PC-9 (cell line): ENCODE measurements around the gene ING2. TPM values are rescaled to one million over a fixed set of nuclear protein-coding genes. Genes with fewer than 3 reads are reported as not detected.

ENCODE experiments used
- BruUV-seq: library from RNA; stranded (reverse); fragments of 400-500 nt; replicated peaks from 2 replicates; lab custom pipeline; 2021; lab: Mats Ljungman, UMichigan
- CTCF ChIA-PET: fragments of 300-600 bp; sonication (Branson Sonifier 250); formaldehyde crosslinking; loops from one replicate; lab custom pipeline; 2022; ENCODE audit warnings: antibody characterized with exemption; lab: Charles Lee
- POLR2A ChIA-PET: fragments of 300-600 bp; sonication (Branson Sonifier 250); formaldehyde crosslinking; loops from one replicate; lab custom pipeline; 2022; ENCODE audit warnings: antibody characterized with exemption; ENCODE audit not compliant: unreplicated experiment; lab: Charles Lee
- DNase-seq, 2 experiments: peaks; one replicate each; pipeline versions ENCODE4 v3.0.0 to v3.0.0-alpha.2; 2015 to 2022; ENCODE audit warnings: mixed read lengths in 1 of 2
- H2AFZ ChIP-seq: fragments of 200-600 bp; sonication (generic); 2 replicates; pipeline ENCODE4 v1.8.1; 2017; ENCODE audit warnings: antibody characterized with exemption
- H3F3A ChIP-seq: fragments of 200-600 bp; sonication (generic); 2 replicates; pipeline ENCODE4 v1.8.1; 2017; ENCODE audit warnings: antibody characterized with exemption, mild to moderate bottlenecking, low read depth; ENCODE audit not compliant: insufficient read depth
- H3K27ac ChIP-seq: fragments of 200-600 bp; sonication (generic); 2 replicates; pipeline ENCODE4 v1.6.1; 2016; ENCODE audit warnings: mixed run types
- H3K27me3 ChIP-seq: fragments of 200-600 bp; sonication (generic); 2 replicates; pipeline ENCODE4 v1.6.1; 2016; ENCODE audit warnings: low read depth, mixed run types; ENCODE audit not compliant: insufficient read depth
- H3K36me3 ChIP-seq: fragments of 200-600 bp; sonication (generic); 2 replicates; pipeline ENCODE4 v1.6.1; 2016; ENCODE audit warnings: low read depth, mixed run types
- H3K4me1 ChIP-seq: fragments of 200-600 bp; sonication (generic); replicated peaks from 2 replicates; pipeline ENCODE4 v1.6.1; 2016; ENCODE audit warnings: mixed run types; ENCODE audit not compliant: insufficient read depth
- H3K4me2 ChIP-seq: fragments of 200-600 bp; sonication (generic); 2 replicates; pipeline ENCODE4 v1.6.1; 2017; ENCODE audit warnings: mixed run types
- H3K4me3 ChIP-seq: fragments of 200-600 bp; sonication (generic); 2 replicates; pipeline ENCODE4 v1.6.1; 2016; ENCODE audit warnings: mixed run types
- H3K79me2 ChIP-seq: fragments of 200-600 bp; sonication (generic); 2 replicates; pipeline ENCODE4 v1.6.1; 2017; ENCODE audit warnings: low read depth, mixed run types
- H3K9me2 ChIP-seq: fragments of 200-600 bp; sonication (generic); 2 replicates; pipeline ENCODE4 v1.8.1; 2017; ENCODE audit warnings: mild to moderate bottlenecking; ENCODE audit not compliant: insufficient read depth
- H3K9me3 ChIP-seq: fragments of 200-600 bp; sonication (generic); 2 replicates; pipeline ENCODE4 v1.8.1; 2016; ENCODE audit warnings: low read depth; ENCODE audit not compliant: insufficient read depth
- H4K20me1 ChIP-seq: fragments of 200-600 bp; sonication (generic); 2 replicates; pipeline ENCODE4 v1.8.1; 2017; ENCODE audit not compliant: insufficient read depth
- EZH2 ChIP-seq: fragments of 200-600 bp; sonication (generic); IDR thresholded peaks from 2 replicates; pipeline ENCODE4 v1.8.0; 2017; ENCODE audit warnings: antibody characterized with exemption, low read depth
- intact Hi-C: fragments of 100-400 bp; cut with micrococcal nuclease; formaldehyde crosslinking; loops from one replicate; pipeline ENCODE4 v1.10.0; 2022; ENCODE audit not compliant: unreplicated experiment
- total RNA-seq: library from RNA; stranded (reverse); gene quantifications from 2 replicates; pipeline ENCODE4 v1.2.3, GENCODE V29; 2021
- TF ChIP-seq, protein P1 (sequence below): fragments of 200-600 bp; sonication (generic); conservative IDR thresholded peaks from 2 replicates; pipeline ENCODE4 v1.6.1; 2017; ENCODE audit warnings: mixed run types, antibody characterized with exemption, mild to moderate bottlenecking, moderate library complexity

ING2 gene
- total RNA-seq, 1 experiment from 2014 or later: 11.6 TPM

DNA sequence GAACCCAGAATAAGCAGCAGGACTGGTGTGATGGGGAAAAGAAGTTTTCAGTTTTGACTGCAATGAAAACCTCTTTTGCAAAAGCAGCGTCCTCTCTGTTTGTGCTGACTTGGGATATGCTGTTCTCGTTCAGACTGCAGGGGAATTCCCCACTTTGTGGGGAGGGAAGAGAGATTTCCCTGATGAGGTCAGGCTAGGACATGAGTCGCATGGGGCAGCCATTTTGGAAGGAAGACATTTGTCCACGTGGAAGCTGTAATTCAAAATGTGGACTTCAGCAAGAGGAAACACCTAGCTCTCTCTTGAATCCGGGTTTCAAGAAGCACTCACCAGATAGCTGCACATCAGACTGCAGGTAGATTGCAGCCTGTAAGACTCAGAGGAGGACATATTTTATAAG lies 39.3 kb downstream of the ING2 start:
- H3K4me2 ChIP-seq: no peak overlapping the region
- no peaks in the 10 kb centered on the region for H3F3A ChIP-seq
- no peaks in the 10 kb centered on the region for H3K9me3 ChIP-seq
- no peaks in the 10 kb centered on the region for H3K36me3 ChIP-seq
- H2AFZ ChIP-seq: no peak overlapping the region
- CTCF ChIA-PET: no interaction called here
- intact Hi-C loops: no loop called here
- BruUV-seq: no TSS peak
- no peaks in the 10 kb centered on the region for H3K27me3 ChIP-seq
- no peaks in the 10 kb centered on the region for H4K20me1 ChIP-seq
- POLR2A ChIA-PET: no interaction called here
- H3K27ac ChIP-seq: no peak overlapping the region
- H3K4me3 ChIP-seq: no peak overlapping the region
- H3K9me2 ChIP-seq: no peaks in the 10 kb centered on the region
- TF ChIP-seq, protein P1, sequence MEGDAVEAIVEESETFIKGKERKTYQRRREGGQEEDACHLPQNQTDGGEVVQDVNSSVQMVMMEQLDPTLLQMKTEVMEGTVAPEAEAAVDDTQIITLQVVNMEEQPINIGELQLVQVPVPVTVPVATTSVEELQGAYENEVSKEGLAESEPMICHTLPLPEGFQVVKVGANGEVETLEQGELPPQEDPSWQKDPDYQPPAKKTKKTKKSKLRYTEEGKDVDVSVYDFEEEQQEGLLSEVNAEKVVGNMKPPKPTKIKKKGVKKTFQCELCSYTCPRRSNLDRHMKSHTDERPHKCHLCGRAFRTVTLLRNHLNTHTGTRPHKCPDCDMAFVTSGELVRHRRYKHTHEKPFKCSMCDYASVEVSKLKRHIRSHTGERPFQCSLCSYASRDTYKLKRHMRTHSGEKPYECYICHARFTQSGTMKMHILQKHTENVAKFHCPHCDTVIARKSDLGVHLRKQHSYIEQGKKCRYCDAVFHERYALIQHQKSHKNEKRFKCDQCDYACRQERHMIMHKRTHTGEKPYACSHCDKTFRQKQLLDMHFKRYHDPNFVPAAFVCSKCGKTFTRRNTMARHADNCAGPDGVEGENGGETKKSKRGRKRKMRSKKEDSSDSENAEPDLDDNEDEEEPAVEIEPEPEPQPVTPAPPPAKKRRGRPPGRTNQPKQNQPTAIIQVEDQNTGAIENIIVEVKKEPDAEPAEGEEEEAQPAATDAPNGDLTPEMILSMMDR: no peak
- TF ChIP-seq EZH2: no peak
- DNase-seq: no peak
- H3K79me2 ChIP-seq: no peaks in the 10 kb centered on the region
- no peaks in the 10 kb centered on the region for H3K4me1 ChIP-seq

GRCh38 chr4:183546376-183546775 lies 41.5 kb downstream of the ING2 start:
- POLR2A ChIA-PET: no interaction called here
- no TSS peak for BruUV-seq
- CTCF ChIA-PET: no interaction called here

GRCh38 chr4:183548306-183548705 lies 43.4 kb downstream of the ING2 start:
- CTCF ChIA-PET: no interaction called here
- no peaks in the 10 kb centered on the region for H4K20me1 ChIP-seq

More at GRCh38 chr4:183546376-183546775, 41.5 kb downstream of the ING2 start:
- Histone ChIP-seq H3K27ac (no peak overlapping the region), H3K36me3 (no peaks in the 10 kb centered on the region), H3K9me2 (no peaks in the 10 kb centered on the region), H3K9me3 (no peaks in the 10 kb centered on the region), H3K4me2 (no peak overlapping the region), H3K4me3 (no peak overlapping the region), H2AFZ (no peak overlapping the region), H3K4me1 (no peaks in the 10 kb centered on the region), H4K20me1 (no peaks in the 10 kb centered on the region), H3F3A (no peaks in the 10 kb centered on the region), H3K79me2 (no peaks in the 10 kb centered on the region), H3K27me3 (no peaks in the 10 kb centered on the region)
- intact Hi-C loops: no loop called here
- DNase-seq: no peak
- TF ChIP-seq, protein P1: no peak
- no peak for TF ChIP-seq EZH2

More at GRCh38 chr4:183548306-183548705, 43.4 kb downstream of the ING2 start:
- Histone ChIP-seq H3K9me3 (no peaks in the 10 kb centered on the region), H3K27ac (no peak overlapping the region), H3K36me3 (no peaks in the 10 kb centered on the region), H3K4me2 (no peak overlapping the region), H3K79me2 (no peaks in the 10 kb centered on the region), H3K27me3 (no peaks in the 10 kb centered on the region), H3K9me2 (no peaks in the 10 kb centered on the region), H3K4me3 (no peak overlapping the region), H2AFZ (no peak overlapping the region), H3K4me1 (no peaks in the 10 kb centered on the region), H3F3A (no peaks in the 10 kb centered on the region)
- no TSS peak for BruUV-seq
- DNase-seq: no peak
- TF ChIP-seq EZH2: no peak
- TF ChIP-seq, protein P1: no peak
- POLR2A ChIA-PET: interaction anchor here (0.6 kb wide), 1 partner anchor 9 kb away, joined by 4 read pairs; no protein-coding TSS in a partner anchor
- intact Hi-C loops: no loop called here
